CD8-positive, alpha-beta memory T cell (primary cell): Measurements from ENCODE around the gene JAK3. TPM values are rescaled to one million over a fixed set of nuclear protein-coding genes. Genes with fewer than 3 reads are reported as not detected.

Experiments
- CTCF ChIA-PET: fragments of 350-600 bp; sonication (Branson Sonifier 250); formaldehyde crosslinking; loops from one replicate; lab custom pipeline; 2021; ENCODE audit warnings: antibody characterized with exemption; lab: Charles Lee
- POLR2A ChIA-PET: fragments of 350-600 bp; sonication (Branson Sonifier 250); formaldehyde crosslinking; loops from one replicate; lab custom pipeline; 2021; ENCODE audit warnings: antibody characterized with exemption; lab: Charles Lee
- DNase-seq, 5 donors: peaks; one replicate each; pipeline versions ENCODE4 v3.0.0 to v3.0.0-alpha.2; 2020 to 2022; ENCODE audit warnings: mixed read lengths in 1 of 5
- H3K27ac ChIP-seq: one replicate; pipeline ENCODE4 v1.7.0; 2013; ENCODE audit warnings: low read depth, mild to moderate bottlenecking, low read length, moderate library complexity
- H3K27me3 ChIP-seq: 2 replicates; pipeline ENCODE4 v1.7.0; 2013; ENCODE audit warnings: low read length, mild to moderate bottlenecking; ENCODE audit not compliant: insufficient read depth, poor library complexity, severe bottlenecking
- H3K36me3 ChIP-seq: 2 replicates; pipeline ENCODE4 v1.7.0; 2013; ENCODE audit warnings: mild to moderate bottlenecking, low read length, moderate library complexity; ENCODE audit not compliant: insufficient read depth
- H3K4me1 ChIP-seq: 2 replicates; pipeline ENCODE4 v1.7.0; 2013; ENCODE audit warnings: mild to moderate bottlenecking, low read length, moderate library complexity; ENCODE audit not compliant: insufficient read depth
- H3K4me3 ChIP-seq: 2 replicates; pipeline ENCODE4 v1.7.0; 2013; ENCODE audit warnings: mild to moderate bottlenecking, low read length
- H3K9me3 ChIP-seq: 2 replicates; pipeline ENCODE4 v1.7.0; 2013; ENCODE audit warnings: mild to moderate bottlenecking, low read length
- H3K27ac Mint-ChIP-seq, 8 donors: one replicate each; pipeline ENCODE4 v1.8.0; 2020 to 2021; ENCODE audit warnings: mixed read lengths in 8 of 8, mild to moderate bottlenecking in 6 of 8, inconsistent platforms in 3 of 8, moderate library complexity in 3 of 8
- H3K27me3 Mint-ChIP-seq, 2 donors: one replicate each; pipeline ENCODE4 v1.8.0; 2020 to 2021; ENCODE audit warnings: mixed read lengths in 2 of 2, mild to moderate bottlenecking in 1 of 2, moderate library complexity in 1 of 2
- H3K36me3 Mint-ChIP-seq, 3 donors: one replicate each; pipeline ENCODE4 v1.8.0; 2020 to 2021; ENCODE audit warnings: mixed read lengths in 3 of 3, inconsistent platforms in 1 of 3, mild to moderate bottlenecking in 1 of 3
- H3K4me1 Mint-ChIP-seq, 3 donors: one replicate each; pipeline ENCODE4 v1.8.0; 2020 to 2021; ENCODE audit warnings: mixed read lengths in 3 of 3, inconsistent platforms in 1 of 3, mild to moderate bottlenecking in 1 of 3
- H3K4me3 Mint-ChIP-seq, 7 donors: one replicate each; pipeline ENCODE4 v1.8.0; 2020 to 2021; ENCODE audit warnings: mixed read lengths in 7 of 7, mild to moderate bottlenecking in 6 of 7, moderate library complexity in 4 of 7, inconsistent platforms in 2 of 7
- H3K9me3 Mint-ChIP-seq, 5 donors: one replicate each; pipeline ENCODE4 v1.8.0; 2020 to 2022; ENCODE audit warnings: mixed read lengths in 5 of 5, mild to moderate bottlenecking in 3 of 5, moderate library complexity in 2 of 5, inconsistent platforms in 1 of 5
- polyA plus RNA-seq: library from polyadenylated mRNA; unstranded; fragments of 300-500 nt; fragmentation: Illumina TruSeq; gene quantifications from one replicate; pipeline ENCODE4 v1.2.3, GENCODE V29; 2021
- total RNA-seq, 2 experiments: library from RNA; stranded (reverse); gene quantifications; one replicate each; pipeline ENCODE4 v1.2.3, GENCODE V29; 2021

The JAK3 gene
- total and polyA plus RNA-seq, 3 experiments from 2014 or later, result 84.0 to 125 (median 119) TPM

DNA sequence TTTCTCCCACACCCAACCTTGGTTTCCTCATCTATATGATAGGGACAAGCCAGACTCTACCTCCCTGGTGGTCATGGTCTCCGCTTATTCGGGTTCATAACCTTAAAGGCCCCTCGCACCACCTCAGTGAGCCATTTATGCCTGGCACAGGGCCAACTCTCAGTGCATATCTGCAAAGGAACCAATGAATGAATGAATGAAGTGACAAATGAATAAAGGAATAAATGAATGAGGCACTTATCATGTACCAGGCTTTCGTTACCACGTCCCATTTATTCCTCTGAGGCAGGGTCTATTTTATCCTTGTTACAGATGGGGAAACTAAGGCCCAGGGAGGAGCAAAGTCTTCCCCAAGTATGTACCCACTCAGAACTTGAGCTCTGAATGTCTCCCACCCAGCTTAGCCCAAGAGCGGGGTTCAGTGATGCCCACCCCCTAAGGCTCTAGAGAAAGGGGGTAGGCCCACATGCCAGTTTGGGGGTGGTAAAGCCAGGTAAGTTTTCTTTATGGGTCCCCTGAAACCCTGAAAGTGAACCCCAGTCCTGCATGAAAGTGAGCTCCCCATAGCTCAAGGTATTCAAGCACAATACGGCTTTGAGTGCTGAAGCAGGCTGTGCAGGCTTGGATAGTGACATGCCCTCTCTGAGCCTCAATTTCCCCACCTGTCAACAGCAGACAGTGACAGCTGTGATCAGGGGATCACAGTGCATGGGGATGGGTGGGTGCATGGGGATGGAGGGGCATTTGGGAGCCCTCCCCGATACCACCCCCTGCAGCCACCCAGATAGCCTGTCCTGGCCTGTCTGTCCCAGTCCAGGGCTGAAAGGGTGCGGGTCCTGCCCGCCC, 23.5 kb upstream of the JAK3 start:
- H3K4me1 Mint-ChIP-seq, result peaks cover 0 to 31% (median 6%) of the 10 kb centered on the region in 3 donors
- Histone ChIP-seq H3K27ac (no peak overlapping the region), H3K9me3 (no peaks in the 10 kb centered on the region), H3K36me3 (no peaks in the 10 kb centered on the region), H3K4me1 (peaks cover 19% of the 10 kb centered on the region), H3K27me3 (no peaks in the 10 kb centered on the region), H3K4me3 (peak overlapping the region; percentile 44)
- H3K27me3 Mint-ChIP-seq, result peaks cover 0 to 3% of the 10 kb centered on the region in 2 donors
- ChIA-PET CTCF (interaction anchor here (0.8 to 4.2 kb wide), 3 partner anchors 12 to 62 kb away, joined by 3 to 21 read pairs (median 5); partner anchors contain the start of genes CCDC124 and RPL18A), POLR2A (interaction anchor here (0.6 to 2.8 kb wide), 2 partner anchors 11 to 61 kb away, joined by 3 to 15 read pairs; partner anchors contain the start of gene RPL18A)
- H3K27ac Mint-ChIP-seq, result no peak overlapping the region
- no peaks in the 10 kb centered on the region for H3K9me3 Mint-ChIP-seq
- no peaks in the 10 kb centered on the region for H3K36me3 Mint-ChIP-seq
- peak overlapping the region in 5 of 7 donors; percentile 50 to 75 (median 71) for H3K4me3 Mint-ChIP-seq
- DNase-seq, result no peak

GRCh38 chr19:17869114-17869608, 21.4 kb upstream of the JAK3 start:
- peaks cover 19% of the 10 kb centered on the region for H3K4me1 ChIP-seq
- no peak overlapping the region for H3K27ac Mint-ChIP-seq
- peaks cover 0 to 17% (median 2%) of the 10 kb centered on the region in 3 donors for H3K36me3 Mint-ChIP-seq
- ChIA-PET CTCF (interaction anchor here (1.2 kb wide), 1 partner anchor 63 kb away, joined by 3 read pairs; the partner anchor contains the start of gene CCDC124), POLR2A (no interaction called here)
- peaks cover 0 to 2% of the 10 kb centered on the region in 2 donors for H3K27me3 Mint-ChIP-seq
- H3K27ac ChIP-seq, result no peak overlapping the region
- no peaks in the 10 kb centered on the region for H3K36me3 ChIP-seq
- H3K4me1 Mint-ChIP-seq, result peaks cover 0 to 31% (median 4%) of the 10 kb centered on the region in 3 donors
- no peaks in the 10 kb centered on the region for H3K27me3 ChIP-seq
- no peaks in the 10 kb centered on the region for H3K9me3 ChIP-seq
- H3K4me3 ChIP-seq, result no peak overlapping the region
- H3K4me3 Mint-ChIP-seq, result no peak overlapping the region
- H3K9me3 Mint-ChIP-seq, result no peaks in the 10 kb centered on the region
- DNase-seq, result no peak

GRCh38 chr19:17868669-17869068, 20.9 kb upstream of the JAK3 start:
- H3K27ac ChIP-seq, result no peak overlapping the region
- no peaks in the 10 kb centered on the region for H3K27me3 ChIP-seq
- ChIA-PET POLR2A (no interaction called here), CTCF (interaction anchor here (1.2 kb wide), 1 partner anchor 64 kb away, joined by 3 read pairs; the partner anchor contains the start of gene CCDC124)
- DNase-seq, result no peak
- H3K9me3 ChIP-seq, result no peaks in the 10 kb centered on the region
- no peak overlapping the region for H3K4me3 ChIP-seq
- H3K4me3 Mint-ChIP-seq, result no peak overlapping the region
- H3K9me3 Mint-ChIP-seq, result no peaks in the 10 kb centered on the region
- H3K36me3 Mint-ChIP-seq, result peaks cover 0 to 22% (median 2%) of the 10 kb centered on the region in 3 donors
- peaks cover 0 to 26% (median 4%) of the 10 kb centered on the region in 3 donors for H3K4me1 Mint-ChIP-seq
- H3K36me3 ChIP-seq, result peaks cover 4% of the 10 kb centered on the region
- H3K27ac Mint-ChIP-seq, result no peak overlapping the region
- H3K27me3 Mint-ChIP-seq, result peaks cover 0 to 2% of the 10 kb centered on the region in 2 donors
- peaks cover 16% of the 10 kb centered on the region for H3K4me1 ChIP-seq

DNA sequence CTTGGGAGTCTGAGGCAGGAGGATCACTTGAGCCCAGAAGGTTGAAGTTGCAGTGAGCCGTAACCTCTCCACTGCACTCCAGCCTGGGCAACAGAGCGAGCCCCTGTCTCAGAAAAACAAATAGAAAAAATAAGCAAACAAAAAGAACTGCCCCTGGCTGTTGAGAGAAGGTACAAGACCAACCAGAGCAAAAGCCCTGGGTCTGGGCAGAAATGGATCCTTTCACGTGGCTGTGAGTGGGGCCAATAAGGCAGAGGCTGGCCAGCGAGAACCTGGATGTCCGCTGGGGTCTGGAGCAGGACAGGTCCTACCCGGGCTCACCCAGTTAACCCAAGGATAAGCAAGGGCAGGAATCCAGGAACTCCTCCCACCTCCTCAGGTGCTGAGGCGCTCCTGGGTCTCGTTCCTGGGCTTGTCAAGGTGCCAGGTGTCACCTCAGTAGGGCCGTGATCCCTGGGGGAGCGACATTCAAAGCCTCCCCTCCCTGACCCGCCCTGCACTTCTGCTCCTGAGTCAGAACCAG, 19.2 kb upstream of the JAK3 start:
- ChIA-PET POLR2A (no interaction called here), CTCF (interaction anchor here (0.9 kb wide), 1 partner anchor 7 kb away, joined by 3 read pairs; the partner anchor contains the start of gene RPL18A)
- Histone ChIP-seq H3K4me1 (peaks cover 6% of the 10 kb centered on the region), H3K4me3 (no peak overlapping the region), H3K36me3 (peaks cover 18% of the 10 kb centered on the region), H3K9me3 (no peaks in the 10 kb centered on the region), H3K27me3 (no peaks in the 10 kb centered on the region), H3K27ac (no peak overlapping the region)
- Mint-ChIP-seq H3K27ac (peak overlapping the region in 1 of 8 donors; percentile 38), H3K4me3 (peak overlapping the region in 1 of 7 donors; percentile 32), H3K9me3 (no peaks in the 10 kb centered on the region), H3K4me1 (peaks cover 0 to 19% (median 3%) of the 10 kb centered on the region in 3 donors), H3K27me3 (peaks cover 0 to 2% of the 10 kb centered on the region in 2 donors), H3K36me3 (peaks cover 0 to 38% (median 2%) of the 10 kb centered on the region in 3 donors)
- no peak for DNase-seq

DNA sequence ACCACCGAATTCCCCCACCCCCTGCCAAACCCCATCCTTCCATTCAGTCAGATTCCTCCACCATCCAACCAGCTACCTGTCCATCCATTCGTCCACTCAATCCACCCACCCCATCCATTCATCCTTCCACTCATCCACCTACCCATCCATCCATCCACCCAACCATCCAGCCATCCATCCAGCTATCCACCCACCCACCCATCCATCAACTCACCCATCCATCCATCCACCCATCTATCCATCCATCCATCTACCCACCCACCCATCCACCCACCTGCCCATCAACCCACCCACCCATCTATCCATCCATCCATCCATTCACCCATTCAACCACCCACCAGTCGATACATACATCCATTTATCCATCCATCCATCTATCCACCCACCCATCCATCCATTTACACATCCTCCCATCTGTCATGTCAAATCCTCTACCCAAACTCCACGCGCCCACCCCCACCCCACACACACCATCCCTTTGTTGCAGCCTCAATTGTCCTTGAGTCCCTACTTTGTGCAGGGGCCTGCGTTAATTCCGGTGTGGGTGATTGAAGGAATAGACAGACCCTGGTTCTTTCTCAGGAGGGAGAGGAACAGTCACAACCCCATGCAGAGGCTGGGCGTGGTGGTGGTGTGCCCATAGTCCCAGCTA, 18.7 kb upstream of the JAK3 start:
- peak overlapping the region in 1 of 8 donors; percentile 38 for H3K27ac Mint-ChIP-seq
- no peaks in the 10 kb centered on the region for H3K27me3 Mint-ChIP-seq
- CTCF ChIA-PET, result interaction anchor here (0.9 kb wide), 1 partner anchor 12 kb away, joined by 3 read pairs; no protein-coding TSS in a partner anchor
- H3K4me1 ChIP-seq, result peaks cover 8% of the 10 kb centered on the region
- H3K9me3 Mint-ChIP-seq, result no peaks in the 10 kb centered on the region
- no peak overlapping the region for H3K4me3 ChIP-seq
- H3K9me3 ChIP-seq, result no peaks in the 10 kb centered on the region
- peaks cover 4 to 19% (median 4%) of the 10 kb centered on the region in 3 donors for H3K4me1 Mint-ChIP-seq
- H3K27me3 ChIP-seq, result no peaks in the 10 kb centered on the region
- POLR2A ChIA-PET, result no interaction called here
- no peak for DNase-seq
- H3K27ac ChIP-seq, result no peak overlapping the region
- H3K36me3 ChIP-seq, result peaks cover 24% of the 10 kb centered on the region
- H3K36me3 Mint-ChIP-seq, result peaks cover 0 to 44% (median 2%) of the 10 kb centered on the region in 3 donors
- peak overlapping the region in 1 of 7 donors; percentile 32 for H3K4me3 Mint-ChIP-seq

GRCh38 chr19:17865364-17866311, 17.9 kb upstream of the JAK3 start:
- Histone ChIP-seq H3K27ac (no peak overlapping the region), H3K27me3 (no peaks in the 10 kb centered on the region), H3K4me1 (peaks cover 13% of the 10 kb centered on the region), H3K9me3 (no peaks in the 10 kb centered on the region), H3K36me3 (peaks cover 32% of the 10 kb centered on the region), H3K4me3 (no peak overlapping the region)
- Mint-ChIP-seq H3K27me3 (no peaks in the 10 kb centered on the region), H3K27ac (peak overlapping the region in 7 of 8 donors; percentile 22 to 86 (median 57)), H3K4me1 (peaks cover 12 to 23% (median 12%) of the 10 kb centered on the region in 3 donors), H3K36me3 (peaks cover 0 to 51% (median 2%) of the 10 kb centered on the region in 3 donors), H3K4me3 (peak overlapping the region in 1 of 7 donors; percentile 43), H3K9me3 (no peaks in the 10 kb centered on the region)
- no peak for DNase-seq
- ChIA-PET POLR2A (interaction anchor here (1.1 kb wide), 1 partner anchor 16 kb away, joined by 3 read pairs; no protein-coding TSS in a partner anchor), CTCF (interaction anchor here (0.9 to 1.0 kb wide), 2 partner anchors 11 to 131 kb away, joined by 3 read pairs; no protein-coding TSS in a partner anchor)
